Measurements from ENCODE around the gene ASTL.

Gene ASTL

GRCh38 chr2:96145848-96146152, 7.5 kb upstream of the ASTL start:
- in situ Hi-C loops (cut with HindIII; ENCODE audit: low pct_ligation_motif_present, low sequenced_read_pairs) = no loop called here
- no peak overlapping the region for H3K27ac ChIP-seq
- no peak overlapping the region for H3K4me3 ChIP-seq (ENCODE audit: low read depth, low read length)

GRCh38 chr2:96145036-96145847, 6.9 kb upstream of the ASTL start, which contains the start of gene DUSP2:
Gene DUSP2, minus strand, starts transcription at chr2:96145440. Its CDS starts 86 bp downstream, at chr2:96145354.
- Histone ChIP-seq H3K27ac (no peak within 1 kb of the TSS), H3K27me3 (replicated peaks) (no peaks in the 10 kb centered on the region), H3K4me3 (ENCODE audit: low read depth, low read length) (peak within 1 kb of the TSS; percentile 43), H3K36me3 (replicated peaks) (no peaks in the 10 kb centered on the region)
- no peak for TF ChIP-seq CTCF (IDR thresholded peaks at IDR 0.05; ENCODE audit: low read depth, low read length, missing control alignments)
- in situ Hi-C loops (cut with HindIII; ENCODE audit: low pct_ligation_motif_present, low sequenced_read_pairs) = no loop called here
- peak; percentile 22 for DNase-seq

More at GRCh38 chr2:96145848-96146152, 7.5 kb upstream of the ASTL start:
- no peak for DNase-seq
- H3K36me3 ChIP-seq (replicated peaks) = no peaks in the 10 kb centered on the region
- no peak for TF ChIP-seq CTCF (IDR thresholded peaks at IDR 0.05; ENCODE audit: low read depth, low read length, missing control alignments)
- no peaks in the 10 kb centered on the region for H3K27me3 ChIP-seq (replicated peaks)

GRCh38 chr2:96144481-96145035, 6.3 kb upstream of the ASTL start:
- H3K27ac ChIP-seq = no peak overlapping the region
- H3K27me3 ChIP-seq (replicated peaks) = no peaks in the 10 kb centered on the region
- peak; percentile 7 for DNase-seq
- no peak for TF ChIP-seq CTCF (IDR thresholded peaks at IDR 0.05; ENCODE audit: low read depth, low read length, missing control alignments)
- in situ Hi-C loops (cut with HindIII; ENCODE audit: low pct_ligation_motif_present, low sequenced_read_pairs) = no loop called here
- H3K36me3 ChIP-seq (replicated peaks) = no peaks in the 10 kb centered on the region
- H3K4me3 ChIP-seq (ENCODE audit: low read depth, low read length) = peak overlapping the region; percentile 43

GRCh38 chr2:96143848-96144480, 5.7 kb upstream of the ASTL start:
- peak; percentile 29 for TF ChIP-seq CTCF (IDR thresholded peaks at IDR 0.05; ENCODE audit: low read depth, low read length, missing control alignments)
- no peaks in the 10 kb centered on the region for H3K36me3 ChIP-seq (replicated peaks)
- no peak for DNase-seq
- H3K27ac ChIP-seq = no peak overlapping the region
- in situ Hi-C loops (cut with HindIII; ENCODE audit: low pct_ligation_motif_present, low sequenced_read_pairs) = no loop called here
- no peak overlapping the region for H3K4me3 ChIP-seq (ENCODE audit: low read depth, low read length)
- H3K27me3 ChIP-seq (replicated peaks) = no peaks in the 10 kb centered on the region

- Histone ChIP-seq H3K4me3 (ENCODE audit: low read depth, low read length) (no peak overlapping the region), H3K27ac (no peak overlapping the region), H3K27me3 (replicated peaks) (no peaks in the 10 kb centered on the region), H3K36me3 (replicated peaks) (no peaks in the 10 kb centered on the region)
- no peak for TF ChIP-seq CTCF (IDR thresholded peaks at IDR 0.05; ENCODE audit: low read depth, low read length, missing control alignments)
- in situ Hi-C loops (cut with HindIII; ENCODE audit: low pct_ligation_motif_present, low sequenced_read_pairs) = no loop called here
- DNase-seq = no peak
Observed at GRCh38 chr2:96143231-96143847, 5.0 kb upstream of the ASTL start.
